ENCODE data around the gene BHLHE40. TPM values are rescaled to one million over a fixed set of nuclear protein-coding genes. Genes with fewer than 3 reads are reported as not detected.

Gene BHLHE40
- total and polyA plus RNA-seq, 2 of the 4 experiments (the other 2 are of a cell fraction) = 22.8 to 31.8 TPM

DNA sequence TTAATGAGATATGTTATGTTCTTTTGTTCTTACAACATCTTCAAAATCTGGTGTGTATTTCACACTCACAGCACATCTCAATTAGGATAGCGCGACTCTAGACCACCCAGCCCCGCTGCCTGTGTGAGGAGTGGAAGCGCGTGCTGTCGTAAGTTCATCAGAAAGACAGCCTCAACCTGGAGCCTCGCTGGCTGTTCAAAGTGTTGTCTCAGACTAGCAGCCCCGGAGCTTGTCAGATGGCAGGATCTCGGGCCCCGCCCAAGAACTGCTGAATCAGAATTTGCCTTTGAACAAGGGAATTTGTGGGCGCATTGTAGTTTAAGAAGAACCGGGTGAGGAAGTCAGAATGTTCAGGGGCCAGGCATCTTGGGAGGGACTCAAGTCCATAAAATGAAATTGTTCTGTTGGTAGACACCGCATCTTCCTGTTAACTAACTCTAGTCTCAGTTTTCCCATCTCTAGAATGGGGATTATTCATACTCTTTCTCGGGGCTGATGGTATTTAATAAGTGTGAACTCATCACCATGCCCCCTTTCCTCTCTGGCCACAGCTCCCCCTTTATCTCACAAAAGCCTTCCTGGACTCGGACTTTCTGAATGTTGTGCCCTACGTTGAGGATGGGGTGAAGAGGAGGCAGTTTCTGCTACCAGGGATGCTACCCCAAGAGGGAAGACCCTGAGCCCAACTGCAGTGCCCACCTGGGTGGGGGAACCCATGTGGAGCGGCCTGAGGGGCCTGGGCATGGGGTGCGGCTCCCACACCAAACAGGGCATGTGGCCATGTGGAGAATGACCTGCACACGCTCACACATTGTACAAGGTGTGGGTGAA is 40.4 kb downstream of the BHLHE40 start:
- Histone ChIP-seq H3K9ac (ENCODE audit: low read depth, low read length) (no peak overlapping the region), H4K5ac (ENCODE audit: low read depth, low read length) (no peak overlapping the region), H2AK5ac (ENCODE audit: low read depth, low read length) (peak overlapping the region; percentile 82), H3K36me3 (ENCODE audit: control insufficient read depth, insufficient read depth, low read length) (no peaks in the 10 kb centered on the region), H3K79me1 (ENCODE audit: low read depth in 1 of 2, low read length in 2 of 2) (peaks cover 0 to 3% of the 10 kb centered on the region in 2 experiments; a peak in 1 of 4 replicates), H3K4me2 (ENCODE audit: low read depth, low read length) (no peak overlapping the region), H3K4me1 (ENCODE audit: control insufficient read depth, insufficient read depth, low read length) (peaks cover 15% of the 10 kb centered on the region), H2AFZ (replicated peaks; ENCODE audit: low read length, poor library complexity) (peak overlapping the region; percentile 25), H2BK20ac (ENCODE audit: low read depth, low read length) (peak overlapping the region; percentile 49; the same call in 1 of the 2 replicates), H2BK5ac (ENCODE audit: low read depth, low read length, poor library complexity, severe bottlenecking) (peak overlapping the region; percentile 43), H4K20me1 (ENCODE audit: insufficient read depth, low read length) (no peaks in the 10 kb centered on the region), H3K4me3 (ENCODE audit: insufficient read depth, low read depth, low read length) (no peak overlapping the region), H4K8ac (ENCODE audit: low read depth in 2 of 2, low read length in 2 of 2) (no peak overlapping the region), H4K91ac (ENCODE audit: insufficient read depth, low read depth, low read length) (peak overlapping the region; percentile 53; the same call in 1 of the 2 replicates), H3K56ac (ENCODE audit: extremely low read depth, insufficient read depth, low read length) (no peak overlapping the region), H3K9me3 (ENCODE audit: control insufficient read depth, insufficient read depth, low read length) (no peaks in the 10 kb centered on the region), H2AK9ac (replicated peaks; ENCODE audit: low read depth, low read length, poor library complexity) (peak overlapping the region; percentile 68), H3K23ac (ENCODE audit: low read depth, low read length) (no peak overlapping the region), H3K4ac (ENCODE audit: low read depth, low read length) (peak overlapping the region; percentile 50; the same call in 1 of the 2 replicates), H3K14ac (replicated peaks; ENCODE audit: low read depth, low read length) (no peak overlapping the region), H3K9me1 (ENCODE audit: insufficient read depth, low read length) (peaks cover 14% of the 10 kb centered on the region), H3K27ac (ENCODE audit: insufficient read depth, low read length) (no peak overlapping the region), H2BK15ac (ENCODE audit: low read depth, low read length) (peak overlapping the region; percentile 46; the same call in 2 of the 3 replicates), H3K27me3 (ENCODE audit: control insufficient read depth, insufficient read depth, low read length) (no peaks in the 10 kb centered on the region), H2BK120ac (ENCODE audit: low read depth, low read length) (peak overlapping the region; percentile 62), H3K18ac (ENCODE audit: low read depth, low read length) (no peak overlapping the region)
- TF ChIP-seq NFE2L2 (IDR thresholded peaks at IDR 0.05; ENCODE audit: low read depth, low read length) (no peak), RAD21 (IDR thresholded peaks at IDR 0.05; ENCODE audit: low read length) (no peak), MAZ (IDR thresholded peaks at IDR 0.05; ENCODE audit: borderline replicate concordance, low read depth, low read length) (no peak), RCOR1 (IDR thresholded peaks at IDR 0.05; ENCODE audit: insufficient replicate concordance, low read length) (no peak), ELK1 (IDR thresholded peaks at IDR 0.05; ENCODE audit: borderline replicate concordance, low read depth, low read length) (no peak), MAFK (IDR thresholded peaks at IDR 0.05; ENCODE audit: low read depth, low read length) (no peak), CHD1 (IDR thresholded peaks at IDR 0.05; ENCODE audit: low read depth, low read length) (no peak), CEBPB (IDR thresholded peaks at IDR 0.05; ENCODE audit: low read depth, low read length) (no peak), BHLHE40 (IDR thresholded peaks at IDR 0.05; ENCODE audit: low read depth, low read length) (no peak), MXI1 (IDR thresholded peaks at IDR 0.05; ENCODE audit: borderline replicate concordance, low read depth, low read length) (no peak), FOS (IDR thresholded peaks at IDR 0.05; ENCODE audit: low read depth, low read length) (no peak), RFX5 (IDR thresholded peaks at IDR 0.05; ENCODE audit: low read depth, low read length) (no peak)
- in situ Hi-C loops (cut with MboI; ENCODE audit: low sequenced_read_pairs) = loop anchor here (5.0 to 10.0 kb wide), 2 partner anchors 37 to 305 kb away; no protein-coding TSS in a partner anchor
- dilution Hi-C loops (cut with HindIII; ENCODE audit: low sequenced_read_pairs, unreplicated experiment) = no loop called here
- WGBS, 2 experiments (ENCODE audit: extremely low coverage in 2 of 2, insufficient read length in 1 of 2) = 87% methylated on average over 8 of the region's 19 CpGs; no CpG with 5 or more reads in 1 of the 2 experiments
- BruUV-seq (replicated peaks) = no TSS peak
- POLR2A ChIA-PET (ENCODE audit: unreplicated experiment) = no interaction called here
- DNase-seq = no peak
- no peak for ATAC-seq (ENCODE audit: low read depth)
- intact Hi-C loops (cut with micrococcal nuclease) = no loop called here
- CTCF ChIA-PET = no interaction called here

Data from IMR-90 (cell line).